HCT116 (cell line): ENCODE results near the gene HMCN2. TPM values are rescaled to one million over a fixed set of nuclear protein-coding genes. Genes with fewer than 3 reads are reported as not detected.

Experiments used
- ATAC-seq: fragments of 200-7000 bp; cut with Tn5 transposase; 2 replicates; pipeline ENCODE4 v1.9.1; 2020; ENCODE audit warnings: mild to moderate bottlenecking, moderate library complexity
- BruUV-seq: library from RNA; stranded (reverse); fragments of 400-500 nt; replicated peaks from 2 replicates; lab custom pipeline; 2021; lab: Mats Ljungman, UMichigan
- CTCF ChIA-PET: fragments of 300-600 bp; sonication (Branson Sonifier 250); formaldehyde crosslinking; loops from one replicate; lab custom pipeline; 2021; ENCODE audit warnings: antibody characterized with exemption; lab: Charles Lee
- POLR2A ChIA-PET: fragments of 300-600, 350-600 bp; sonication (Branson Sonifier 250); formaldehyde crosslinking; loops from one replicate; lab custom pipeline; 2021; ENCODE audit warnings: antibody characterized with exemption; lab: Charles Lee
- RAD21 ChIA-PET, 2 experiments: fragments of 300-600 bp; sonication (Branson Sonifier 250); formaldehyde crosslinking; loops; one replicate each; lab custom pipeline; 2023; ENCODE audit warnings: low total read pairs in 2 of 2; ENCODE audit not compliant: uncharacterized antibody in 2 of 2, unreplicated experiment in 2 of 2, low non-redundant PET in 1 of 2; lab: Charles Lee
- DNase-seq: peaks from one replicate; pipeline ENCODE4 v3.0.0-alpha.2; 2010; ENCODE audit warnings: low read depth, low spot score
- H2AFZ ChIP-seq: fragments of 200-600 bp; shearing (Covaris generic), sonication (generic); 2 replicates; pipeline ENCODE4 v1.6.1; 2017; ENCODE audit warnings: low read depth, mixed run types, mixed read lengths, antibody characterized with exemption, low read length; ENCODE audit not compliant: poor library complexity, severe bottlenecking
- H3K27ac ChIP-seq: 2 replicates; pipeline ENCODE4 v1.5.1; 2012; ENCODE audit warnings: low read depth, low read length
- H3K27me3 ChIP-seq: fragments of 200-600 bp; sonication (generic); 2 replicates; pipeline ENCODE4 v1.6.1; 2016; ENCODE audit warnings: mixed run types, low read length, mixed read lengths; ENCODE audit not compliant: insufficient read depth
- H3K36me3 ChIP-seq, 2 experiments: fragments of 200-500 bp in 1 of 2; fragments of 200-600 bp in 1 of 2; sonication (Bioruptor generic) in 1 of 2; sonication (generic) in 1 of 2; 2 replicates each; pipeline versions ENCODE4 v1.5.1 to v1.6.1; 2014 to 2016; ENCODE audit warnings: low read length in 2 of 2, inconsistent platforms in 1 of 2, mixed read lengths in 1 of 2, mixed run types in 1 of 2; ENCODE audit not compliant: insufficient read depth in 2 of 2, control insufficient read depth in 1 of 2
- H3K4me1 ChIP-seq, 2 experiments: fragments of 200-600 bp in 1 of 2; sonication (generic) in 1 of 2; 2 replicates each; pipeline versions ENCODE4 v1.5.1 to v1.6.1; 2012 to 2017; ENCODE audit warnings: low read length in 2 of 2, inconsistent platforms in 1 of 2, mild to moderate bottlenecking in 1 of 2, mixed read lengths in 1 of 2, mixed run types in 1 of 2, moderate library complexity in 1 of 2; ENCODE audit not compliant: insufficient read depth in 2 of 2, control insufficient read depth in 1 of 2
- H3K4me2 ChIP-seq: fragments of 200-600 bp; sonication (generic); 2 replicates; pipeline ENCODE4 v1.6.1; 2017; ENCODE audit warnings: mixed run types, low read length, mixed read lengths
- H3K4me3 ChIP-seq, 2 experiments: fragments of 200-600 bp in 1 of 2; sonication (generic) in 1 of 2; replicated peaks in 1 of 2; 2 replicates each; pipeline ENCODE4 v1.5.1; 2011 to 2016; ENCODE audit warnings: low read length in 2 of 2, control low read depth in 1 of 2, low read depth in 1 of 2, mild to moderate bottlenecking in 1 of 2, mixed read lengths in 1 of 2, mixed run types in 1 of 2
- H3K79me2 ChIP-seq: fragments of 200-600 bp; sonication (generic); 2 replicates; pipeline ENCODE4 v1.6.1; 2017; ENCODE audit warnings: mild to moderate bottlenecking, mixed run types, low read length, moderate library complexity, mixed read lengths; ENCODE audit not compliant: insufficient read depth
- H3K9ac ChIP-seq: fragments of 200-600 bp; sonication (generic); 2 replicates; pipeline ENCODE4 v1.6.1; 2016; ENCODE audit warnings: low read length, mixed read lengths
- H3K9me2 ChIP-seq: fragments of 200-600 bp; sonication (generic), shearing (Covaris generic); 2 replicates; pipeline ENCODE4 v1.6.1; 2017; ENCODE audit warnings: mixed run types, mild to moderate bottlenecking, moderate library complexity; ENCODE audit not compliant: insufficient read depth
- H3K9me3 ChIP-seq, 2 experiments: fragments of 200-500 bp in 1 of 2; fragments of 200-600 bp in 1 of 2; sonication (Bioruptor generic) in 1 of 2; sonication (generic) in 1 of 2; 2 replicates each; pipeline ENCODE4 v1.6.1; 2014 to 2017; ENCODE audit warnings: low read length in 2 of 2, mixed read lengths in 2 of 2, inconsistent platforms in 1 of 2, low read depth in 1 of 2, mild to moderate bottlenecking in 1 of 2, mixed run types in 1 of 2, moderate library complexity in 1 of 2; ENCODE audit not compliant: control insufficient read depth in 1 of 2, insufficient read depth in 1 of 2
- H4K20me1 ChIP-seq: fragments of 200-600 bp; sonication (generic), shearing (Covaris generic); 2 replicates; pipeline ENCODE4 v1.6.1; 2017; ENCODE audit warnings: mixed run types, mild to moderate bottlenecking, moderate library complexity; ENCODE audit not compliant: insufficient read depth
- CBX3 ChIP-seq: IDR thresholded peaks from 2 replicates; pipeline ENCODE4 v1.6.1; 2012; ENCODE audit warnings: low read depth
- CEBPB ChIP-seq: IDR thresholded peaks from 2 replicates; pipeline ENCODE4 v1.6.1; 2012; ENCODE audit warnings: low read depth
- EGR1 ChIP-seq: IDR thresholded peaks from 2 replicates; pipeline ENCODE4 v1.6.1; 2012; ENCODE audit warnings: low read depth
- ELF1 ChIP-seq: IDR thresholded peaks from 2 replicates; pipeline ENCODE4 v1.6.1; 2012; ENCODE audit warnings: low read depth, borderline replicate concordance
- EZH2 ChIP-seq: fragments of 200-600 bp; sonication (generic); IDR thresholded peaks from 2 replicates; pipeline ENCODE4 v1.6.1; 2017; ENCODE audit warnings: antibody characterized with exemption, mixed run types
- EZH2phosphoT487 ChIP-seq: fragments of 200-600 bp; IDR thresholded peaks from 2 replicates; pipeline ENCODE4 v1.6.1; 2018; ENCODE audit warnings: antibody characterized with exemption, borderline replicate concordance
- FOSL1 ChIP-seq: IDR thresholded peaks from 2 replicates; pipeline ENCODE4 v1.6.1; 2012; ENCODE audit warnings: low read depth
- JUND ChIP-seq: IDR thresholded peaks from 2 replicates; pipeline ENCODE4 v1.6.1; 2012
- POLR2A ChIP-seq: IDR thresholded peaks from 2 replicates; pipeline ENCODE4 v1.7.0; 2011; ENCODE audit warnings: borderline replicate concordance; ENCODE audit not compliant: insufficient read depth, insufficient read length; ENCODE audit errors: extremely low read depth
- POLR2AphosphoS5 ChIP-seq: IDR thresholded peaks from 2 replicates; pipeline ENCODE4 v1.6.1; 2011; ENCODE audit warnings: mild to moderate bottlenecking, low read depth, low read length, moderate library complexity
- RAD21 ChIP-seq: IDR thresholded peaks from 2 replicates; pipeline ENCODE4 v1.6.1; 2012; ENCODE audit warnings: low read depth, mild to moderate bottlenecking
- SIN3A ChIP-seq: IDR thresholded peaks from 2 replicates; pipeline ENCODE4 v1.6.1; 2012; ENCODE audit warnings: low read depth
- SP1 ChIP-seq: IDR thresholded peaks from 2 replicates; pipeline ENCODE4 v1.6.1; 2012; ENCODE audit warnings: low read depth
- SRF ChIP-seq: IDR thresholded peaks from 2 replicates; pipeline ENCODE4 v1.6.1; 2012; ENCODE audit warnings: low read depth
- TCF7L2 ChIP-seq: IDR thresholded peaks from 2 replicates; pipeline ENCODE4 v1.7.0; 2011; ENCODE audit warnings: borderline replicate concordance, inconsistent platforms; ENCODE audit not compliant: insufficient read depth, insufficient read length; ENCODE audit errors: extremely low read depth
- YY1 ChIP-seq: IDR thresholded peaks from 2 replicates; pipeline ENCODE4 v1.6.1; 2011; ENCODE audit warnings: low read length, low read depth, moderate library complexity, mild to moderate bottlenecking; ENCODE audit not compliant: insufficient replicate concordance; ENCODE audit errors: extremely low read depth
- ZNF274 ChIP-seq: fragments of 200-500 bp; sonication (Bioruptor generic); IDR thresholded peaks from 2 replicates; pipeline ENCODE4 v1.6.1; 2014; ENCODE audit warnings: mild to moderate bottlenecking, low read depth, low read length, inconsistent platforms
- intact Hi-C: fragments of 100-400 bp; cut with micrococcal nuclease; formaldehyde crosslinking; loops from 2 replicates; pipeline ENCODE4 v1.10.0; 2022
- total RNA-seq: library from RNA; stranded (reverse); gene quantifications from one replicate; pipeline ENCODE4 v1.2.1, GENCODE V29; 2021; ENCODE audit not compliant: unreplicated experiment
- TF ChIP-seq, protein P1 (sequence below): IDR thresholded peaks from 2 replicates; pipeline ENCODE4 v1.6.1; 2012; ENCODE audit warnings: low read depth
- TF ChIP-seq, protein P2 (sequence below): IDR thresholded peaks from 2 replicates; pipeline ENCODE4 v1.6.1; 2012

HMCN2 gene
- total RNA-seq, 1 experiment from 2014 or later = 0.22 TPM

DNA sequence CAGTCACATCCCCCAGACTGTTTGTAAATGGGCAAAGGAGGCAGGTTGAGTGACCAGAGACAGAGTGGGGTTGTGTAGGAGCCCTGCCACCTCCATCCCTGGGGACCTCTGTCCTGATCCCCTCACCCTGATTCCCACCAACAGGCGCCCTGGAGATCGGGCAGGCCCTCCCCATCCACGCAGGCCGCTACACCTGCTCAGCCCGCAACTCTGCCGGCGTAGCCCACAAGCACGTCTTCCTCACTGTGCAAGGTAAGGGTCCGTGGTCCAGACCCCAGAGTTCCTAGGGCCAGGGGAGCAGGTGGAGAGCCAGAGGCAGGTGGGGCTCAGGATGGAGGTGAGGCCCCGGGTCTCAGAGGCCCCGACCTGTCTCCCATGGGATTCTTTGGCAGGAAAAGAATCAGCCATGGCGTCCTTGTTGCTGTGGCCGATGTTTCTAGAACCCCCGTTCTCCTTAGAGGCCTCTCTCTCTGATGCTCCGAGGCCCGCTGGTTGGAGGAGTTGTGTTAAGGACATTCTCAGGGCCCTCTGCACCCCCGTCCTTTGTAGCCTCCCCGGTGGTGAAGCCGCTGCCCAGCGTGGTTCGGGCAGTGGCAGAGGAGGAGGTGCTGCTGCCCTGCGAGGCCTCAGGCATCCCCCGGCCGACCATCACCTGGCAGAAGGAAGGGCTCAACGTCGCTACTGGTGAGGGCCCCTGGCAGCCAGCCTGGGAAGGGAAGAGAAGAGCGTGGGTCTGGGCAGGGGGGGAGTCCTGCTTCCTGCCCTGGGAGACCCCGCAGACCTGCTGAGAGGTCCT is 137.3 kb downstream of the HMCN2 start (continued):
- TF ChIP-seq, protein P1, sequence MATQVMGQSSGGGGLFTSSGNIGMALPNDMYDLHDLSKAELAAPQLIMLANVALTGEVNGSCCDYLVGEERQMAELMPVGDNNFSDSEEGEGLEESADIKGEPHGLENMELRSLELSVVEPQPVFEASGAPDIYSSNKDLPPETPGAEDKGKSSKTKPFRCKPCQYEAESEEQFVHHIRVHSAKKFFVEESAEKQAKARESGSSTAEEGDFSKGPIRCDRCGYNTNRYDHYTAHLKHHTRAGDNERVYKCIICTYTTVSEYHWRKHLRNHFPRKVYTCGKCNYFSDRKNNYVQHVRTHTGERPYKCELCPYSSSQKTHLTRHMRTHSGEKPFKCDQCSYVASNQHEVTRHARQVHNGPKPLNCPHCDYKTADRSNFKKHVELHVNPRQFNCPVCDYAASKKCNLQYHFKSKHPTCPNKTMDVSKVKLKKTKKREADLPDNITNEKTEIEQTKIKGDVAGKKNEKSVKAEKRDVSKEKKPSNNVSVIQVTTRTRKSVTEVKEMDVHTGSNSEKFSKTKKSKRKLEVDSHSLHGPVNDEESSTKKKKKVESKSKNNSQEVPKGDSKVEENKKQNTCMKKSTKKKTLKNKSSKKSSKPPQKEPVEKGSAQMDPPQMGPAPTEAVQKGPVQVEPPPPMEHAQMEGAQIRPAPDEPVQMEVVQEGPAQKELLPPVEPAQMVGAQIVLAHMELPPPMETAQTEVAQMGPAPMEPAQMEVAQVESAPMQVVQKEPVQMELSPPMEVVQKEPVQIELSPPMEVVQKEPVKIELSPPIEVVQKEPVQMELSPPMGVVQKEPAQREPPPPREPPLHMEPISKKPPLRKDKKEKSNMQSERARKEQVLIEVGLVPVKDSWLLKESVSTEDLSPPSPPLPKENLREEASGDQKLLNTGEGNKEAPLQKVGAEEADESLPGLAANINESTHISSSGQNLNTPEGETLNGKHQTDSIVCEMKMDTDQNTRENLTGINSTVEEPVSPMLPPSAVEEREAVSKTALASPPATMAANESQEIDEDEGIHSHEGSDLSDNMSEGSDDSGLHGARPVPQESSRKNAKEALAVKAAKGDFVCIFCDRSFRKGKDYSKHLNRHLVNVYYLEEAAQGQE = no peak
- TF ChIP-seq EGR1 = no peak

DNA sequence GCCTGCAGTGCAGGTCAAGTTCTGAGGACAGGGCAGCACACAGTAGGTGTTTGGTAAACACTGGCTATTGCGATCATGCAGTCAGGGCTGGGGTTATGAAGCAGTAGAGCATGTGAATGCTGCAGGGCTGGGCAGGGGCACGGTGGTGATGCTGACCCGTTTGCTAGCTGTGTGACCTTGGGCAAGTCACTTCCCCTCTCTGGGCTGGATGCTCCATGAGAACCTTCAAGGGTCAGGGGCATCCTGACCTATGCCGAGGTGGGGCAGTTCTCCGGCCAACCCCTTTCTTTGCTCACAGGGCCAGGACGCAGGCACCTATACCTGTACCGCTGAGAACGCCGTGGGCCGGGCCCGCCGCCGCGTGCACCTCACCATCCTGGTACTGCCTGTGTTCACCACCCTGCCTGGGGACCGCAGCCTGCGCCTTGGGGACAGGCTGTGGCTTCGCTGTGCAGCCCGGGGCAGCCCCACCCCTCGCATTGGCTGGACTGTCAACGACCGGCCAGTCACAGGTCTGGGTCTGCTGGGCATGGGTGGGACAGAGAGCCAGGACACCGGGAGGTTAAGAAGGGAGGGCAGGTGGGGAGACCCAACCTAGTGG is 140.2 kb downstream of the HMCN2 start:
- intact Hi-C loops = no loop called here
- ATAC-seq = no peak
- DNase-seq = no peak
- Histone ChIP-seq H3K27ac (no peak overlapping the region), H3K27me3 (no peaks in the 10 kb centered on the region), H3K4me2 (no peak overlapping the region), H2AFZ (no peak overlapping the region), H3K9me3 (no peaks in the 10 kb centered on the region), H3K4me3 (no peak overlapping the region), H3K9ac (no peak overlapping the region), H3K4me1 (peaks cover 0 to under 1% of the 10 kb centered on the region in 2 experiments; a peak in 1 of 4 replicates), H3K36me3 (no peaks in the 10 kb centered on the region), H3K9me2 (no peaks in the 10 kb centered on the region), H4K20me1 (no peaks in the 10 kb centered on the region), H3K79me2 (no peaks in the 10 kb centered on the region)
- RAD21 ChIA-PET = no interaction called here
- POLR2A ChIA-PET = no interaction called here
- BruUV-seq = no TSS peak
- CTCF ChIA-PET = no interaction called here
- TF ChIP-seq CBX3 = no peak
- no peak for TF ChIP-seq ZNF274
- no peak for TF ChIP-seq JUND
- TF ChIP-seq RAD21 = no peak
- TF ChIP-seq, protein P2, sequence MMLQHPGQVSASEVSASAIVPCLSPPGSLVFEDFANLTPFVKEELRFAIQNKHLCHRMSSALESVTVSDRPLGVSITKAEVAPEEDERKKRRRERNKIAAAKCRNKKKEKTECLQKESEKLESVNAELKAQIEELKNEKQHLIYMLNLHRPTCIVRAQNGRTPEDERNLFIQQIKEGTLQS = no peak
- no peak for TF ChIP-seq SP1
- no peak for TF ChIP-seq SRF
- TF ChIP-seq CEBPB = no peak
- TF ChIP-seq ELF1 = no peak
- TF ChIP-seq, protein P1 = no peak
- no peak for TF ChIP-seq SIN3A
- no peak for TF ChIP-seq YY1
- TF ChIP-seq FOSL1 = no peak
- no peak for TF ChIP-seq EZH2
- no peak for TF ChIP-seq POLR2A
- TF ChIP-seq TCF7L2 = no peak
- no peak for TF ChIP-seq EZH2phosphoT487
- TF ChIP-seq POLR2AphosphoS5 = no peak
